GM18511 (cell line): Measurements from ENCODE around the gene CLASP2.

Experiments used
- ATAC-seq: cut with Tn5 transposase; IDR thresholded peaks from one replicate; pipeline ENCODE4 v1.9.1; 2021; ENCODE audit warnings: mild to moderate bottlenecking, moderate library complexity; ENCODE audit not compliant: unreplicated experiment

The CLASP2 gene

DNA sequence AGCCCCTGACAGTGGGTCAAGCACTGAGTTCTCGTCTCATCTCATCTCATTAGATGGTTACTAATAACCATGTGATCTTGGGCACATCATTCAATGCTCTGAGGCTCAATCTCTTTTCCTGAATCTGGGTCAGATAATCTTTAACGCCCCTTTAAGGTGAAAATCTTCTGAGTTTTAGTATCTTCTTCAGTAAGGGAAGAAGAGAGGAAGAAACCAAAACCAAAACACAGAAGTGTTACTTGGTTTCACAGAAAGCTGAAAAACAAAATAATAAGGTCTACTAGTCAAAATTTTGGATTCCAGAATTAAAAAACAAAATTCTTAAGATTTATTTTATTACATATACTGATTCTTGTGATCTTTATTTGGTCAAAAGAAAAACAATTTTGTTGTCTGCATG lies 78.2 kb downstream of the CLASP2 start:
- no peak for ATAC-seq

DNA sequence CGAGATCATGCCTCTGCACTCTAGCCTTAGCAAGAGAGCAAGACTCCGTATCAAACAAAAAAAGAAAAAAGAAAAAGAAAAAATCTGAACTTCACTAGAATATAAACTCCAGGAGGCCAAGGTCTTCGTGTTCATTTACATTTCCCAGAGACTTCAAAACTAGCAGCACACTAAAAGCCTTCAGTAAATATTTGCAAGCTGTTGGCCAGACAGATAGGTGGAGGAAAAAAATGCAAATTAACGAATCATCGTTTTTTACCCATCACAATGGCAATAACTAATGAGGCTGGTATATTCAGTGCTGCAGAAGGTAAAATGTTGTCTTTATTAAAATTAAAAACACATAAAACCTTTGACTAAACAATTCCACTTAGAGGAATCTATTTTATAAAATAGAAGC lies 80.6 kb downstream of the CLASP2 start:
- ATAC-seq: no peak

DNA sequence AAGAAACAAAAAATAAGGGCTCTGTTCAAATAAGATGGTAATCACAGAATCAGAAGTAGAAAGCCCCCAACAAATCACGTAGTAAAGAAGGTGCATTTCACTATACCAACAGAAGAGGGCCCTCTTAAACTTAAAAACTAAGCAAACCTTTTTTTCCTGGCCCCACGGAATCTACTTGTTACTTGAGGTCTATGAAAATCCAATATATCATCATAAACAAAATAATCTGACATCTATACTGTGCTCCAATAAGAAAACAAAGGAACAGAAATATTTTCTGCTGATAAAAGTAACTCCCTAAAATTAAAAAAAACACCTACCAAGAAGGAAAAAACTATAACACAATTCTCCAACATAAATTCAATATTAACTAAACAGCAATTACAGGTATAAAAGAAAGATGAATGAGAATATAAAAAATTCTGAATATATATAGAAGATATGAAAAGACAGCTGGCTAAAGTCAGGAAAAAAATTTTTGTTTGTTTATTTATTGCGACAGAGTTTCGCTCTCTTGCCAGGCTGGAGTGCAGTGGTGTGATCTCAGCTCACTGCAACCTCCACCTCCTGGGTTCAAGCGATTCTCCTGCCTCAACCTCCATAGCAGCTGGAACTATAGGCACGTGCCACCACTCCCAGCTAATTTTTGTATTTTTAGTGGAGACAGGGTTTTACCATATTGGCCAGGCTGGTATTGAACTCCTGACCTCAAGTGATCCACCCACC lies 81.8 kb downstream of the CLASP2 start:
- no peak for ATAC-seq

DNA sequence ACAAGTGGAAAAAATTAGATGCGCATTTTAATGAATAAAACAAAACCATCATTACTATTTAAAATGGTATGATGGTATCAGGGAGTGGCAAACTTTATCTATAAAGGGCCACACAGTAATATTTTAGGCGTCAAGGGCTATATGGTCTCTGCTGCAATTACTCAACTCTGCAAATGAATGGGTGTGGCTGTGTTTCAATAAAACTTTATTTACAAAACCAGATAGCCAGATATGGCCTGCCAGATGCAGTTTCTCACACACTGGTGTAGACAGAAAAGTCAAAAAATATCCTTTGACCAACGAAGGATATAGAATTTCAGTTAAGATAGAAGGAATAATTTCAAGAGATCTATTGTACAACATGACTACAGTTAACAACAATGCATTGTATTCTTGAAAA lies 83.8 kb downstream of the CLASP2 start:
- ATAC-seq: no peak

DNA sequence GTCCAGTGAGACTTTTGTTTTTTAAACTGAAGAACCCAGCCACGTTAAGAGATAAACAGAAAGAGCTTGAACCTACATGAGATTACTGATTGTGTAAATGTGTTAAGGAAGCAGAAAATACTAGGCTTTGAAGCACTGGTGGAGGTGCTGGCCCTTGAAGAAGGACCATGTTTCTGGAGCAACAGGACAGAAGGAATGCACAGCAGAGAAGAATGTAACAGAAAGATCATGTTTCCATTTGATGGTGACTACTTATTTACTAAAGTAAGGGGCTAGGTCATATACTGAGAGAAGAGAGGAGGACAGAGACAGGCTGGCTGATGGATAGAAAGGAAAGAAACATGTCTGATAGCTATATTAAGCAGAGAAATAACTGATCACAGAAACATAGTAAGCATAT lies 88.8 kb downstream of the CLASP2 start:
- ATAC-seq: no peak

DNA sequence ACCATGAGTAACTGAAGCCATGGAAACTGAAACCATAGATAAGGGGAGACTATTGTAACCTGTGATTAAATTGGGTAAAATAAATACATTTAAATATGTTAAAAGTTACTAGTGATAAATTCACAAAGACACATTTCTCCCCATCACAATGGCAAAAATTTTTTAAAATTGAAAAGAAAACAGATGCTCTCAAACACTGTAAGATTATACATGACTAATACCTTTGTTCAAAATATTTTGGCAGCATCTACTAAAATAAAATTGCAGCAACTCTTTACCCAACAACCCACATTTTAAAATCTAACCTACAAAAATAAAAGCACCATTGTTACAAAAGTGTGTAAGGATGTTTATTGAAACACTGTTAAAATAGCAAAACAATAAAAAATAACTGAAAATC lies 93.3 kb downstream of the CLASP2 start:
- ATAC-seq: no peak

DNA sequence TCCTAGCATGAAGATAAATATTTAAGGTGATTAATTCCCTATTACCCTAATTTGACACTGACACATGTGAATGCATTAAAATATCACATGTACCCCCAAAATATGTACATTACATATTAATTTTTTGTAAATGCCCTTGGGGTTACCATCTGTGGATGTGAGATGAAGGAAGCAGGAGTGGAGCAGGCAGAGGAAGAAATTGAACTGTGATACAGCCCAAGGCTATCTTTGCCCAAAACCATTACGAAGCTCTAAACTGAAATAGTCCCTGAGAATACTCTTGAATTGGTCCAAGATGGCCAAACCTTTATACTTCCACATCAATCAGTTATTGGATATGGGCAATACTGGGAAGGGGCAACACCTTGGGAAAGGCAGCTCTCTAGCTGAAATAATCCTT lies 105.0 kb downstream of the CLASP2 start:
- no peak for ATAC-seq

DNA sequence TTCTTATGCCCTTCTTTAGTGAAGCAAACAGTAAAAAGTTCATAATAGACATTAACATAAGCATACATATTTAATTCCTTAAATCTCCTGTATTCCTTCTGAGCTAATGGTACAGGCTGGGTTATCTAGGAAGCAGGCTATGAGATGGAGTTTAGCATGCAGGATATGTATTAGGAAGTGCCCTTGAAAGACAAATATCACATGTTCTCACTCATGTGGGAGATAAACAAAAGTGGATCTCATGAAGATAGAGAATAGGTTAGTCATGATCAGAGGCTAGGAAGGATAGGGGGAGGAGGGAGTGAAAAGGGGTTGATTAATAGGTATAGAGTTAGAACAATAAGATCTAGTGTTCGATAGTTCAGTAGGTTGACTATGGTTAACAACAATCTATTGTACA lies 105.4 kb downstream of the CLASP2 start:
- ATAC-seq: no peak

DNA sequence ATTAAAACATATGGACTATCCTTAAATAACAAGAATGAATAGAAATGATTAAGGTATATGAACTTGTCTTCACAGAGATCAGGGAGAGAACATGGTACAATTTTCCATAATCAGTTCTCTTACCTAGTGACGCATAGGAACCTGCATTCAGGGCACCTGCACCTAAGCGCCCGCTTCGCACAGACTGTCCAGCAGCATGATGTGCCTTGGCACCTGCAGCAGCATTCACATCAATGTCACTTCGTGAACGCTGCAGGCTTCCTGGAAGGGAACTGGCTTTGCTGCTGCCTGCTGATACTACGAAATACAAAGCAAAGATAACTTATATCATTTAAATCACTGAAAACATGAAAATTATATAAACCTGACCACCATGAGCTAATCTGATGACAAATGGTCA lies 115.2 kb downstream of the CLASP2 start:
- no peak for ATAC-seq

DNA sequence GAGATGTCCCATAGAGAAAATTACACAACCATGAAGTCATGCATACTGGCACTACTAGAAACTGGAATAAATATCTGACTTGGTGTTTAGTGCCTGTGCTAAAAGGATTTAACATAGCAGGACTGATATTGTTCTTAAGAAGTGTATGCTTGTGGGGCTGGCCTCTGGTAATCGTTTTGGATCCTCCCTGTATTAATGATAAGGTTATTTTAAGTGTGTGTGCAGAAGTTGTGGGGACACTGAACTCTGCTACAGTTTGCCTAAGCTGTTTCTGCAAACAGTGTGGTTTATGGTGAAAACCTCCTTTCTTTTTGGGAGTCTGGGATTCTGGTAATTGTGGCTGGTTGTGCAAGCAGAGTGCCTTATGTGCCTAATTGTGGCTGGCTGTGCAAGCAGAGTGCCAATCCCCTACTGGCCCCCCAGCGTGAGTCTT lies 120.8 kb downstream of the CLASP2 start:
- no peak for ATAC-seq

DNA sequence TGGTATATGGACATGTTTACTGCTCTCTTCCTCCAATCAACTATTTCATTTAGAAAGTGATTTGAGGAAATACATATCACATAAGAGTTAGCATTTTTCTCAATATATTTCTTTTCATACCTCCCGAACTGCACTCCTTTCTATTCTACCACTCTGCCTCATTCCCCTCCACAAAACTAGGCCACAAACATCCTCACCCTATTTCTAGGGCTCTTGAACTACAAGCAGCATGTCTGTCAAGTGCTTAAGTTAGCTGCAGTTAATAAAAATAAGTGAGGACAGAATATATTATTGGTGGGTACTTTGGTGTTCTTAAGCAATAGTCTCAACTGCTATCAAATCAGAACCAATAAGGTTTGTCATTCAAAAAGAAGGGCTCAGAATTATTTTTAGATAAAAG lies 125.1 kb downstream of the CLASP2 start:
- ATAC-seq: no peak

DNA sequence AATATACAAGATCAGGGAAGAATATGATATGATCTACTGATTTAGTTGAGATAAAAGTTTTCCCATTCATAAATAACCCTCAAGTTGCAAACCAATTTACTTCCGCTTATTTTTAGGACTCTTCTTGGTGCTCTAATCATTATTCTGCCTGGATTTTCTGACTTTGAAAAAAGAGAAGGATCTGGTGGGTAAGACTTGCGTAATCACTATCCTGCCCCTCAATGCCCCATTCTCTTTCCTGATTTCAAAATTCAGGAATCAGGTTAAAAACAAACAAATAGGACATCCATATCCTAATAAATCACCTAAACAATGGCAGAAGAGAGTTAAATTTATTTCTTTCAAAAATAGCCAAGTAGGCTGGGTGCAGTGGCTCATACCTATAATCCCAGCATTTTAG lies 127.5 kb downstream of the CLASP2 start:
- no peak for ATAC-seq

DNA sequence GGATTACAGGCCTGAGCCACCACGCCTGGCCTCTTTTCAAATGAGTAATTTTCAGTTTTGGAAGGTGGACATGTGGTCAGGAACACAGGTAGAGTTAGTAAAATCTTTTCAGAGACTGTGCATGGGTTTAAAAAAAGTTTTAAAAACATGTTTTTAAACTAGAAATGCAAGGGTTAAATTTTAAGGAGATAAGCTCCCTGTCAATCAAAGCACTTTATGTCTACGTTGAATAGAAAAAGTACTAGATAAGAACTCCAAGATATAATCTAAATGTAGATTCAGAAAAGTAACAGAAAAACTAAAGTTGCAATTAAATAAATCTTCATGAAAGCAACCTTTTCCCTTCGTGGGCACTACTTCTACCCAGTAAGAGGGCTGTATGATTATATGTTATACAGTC lies 131.7 kb downstream of the CLASP2 start:
- no peak for ATAC-seq

DNA sequence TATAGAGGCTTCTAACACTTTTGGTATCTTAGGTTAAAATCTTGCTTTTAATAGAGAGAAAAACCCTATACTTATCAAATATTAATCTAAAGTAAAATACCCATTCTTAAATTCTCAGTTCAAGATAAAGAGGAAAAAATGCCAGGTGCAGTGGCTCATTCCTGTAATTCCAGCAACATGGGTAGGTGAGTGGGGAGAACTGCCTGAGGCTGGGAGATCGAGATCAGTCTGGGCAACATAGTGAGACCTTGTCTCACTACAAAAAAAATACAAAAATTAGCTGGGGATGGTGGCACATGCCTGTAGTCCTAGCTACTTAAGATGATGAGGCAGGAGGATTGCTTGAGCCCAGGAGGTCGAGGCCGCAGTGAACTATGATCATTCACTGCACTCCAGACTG lies 135.8 kb downstream of the CLASP2 start:
- ATAC-seq: no peak

DNA sequence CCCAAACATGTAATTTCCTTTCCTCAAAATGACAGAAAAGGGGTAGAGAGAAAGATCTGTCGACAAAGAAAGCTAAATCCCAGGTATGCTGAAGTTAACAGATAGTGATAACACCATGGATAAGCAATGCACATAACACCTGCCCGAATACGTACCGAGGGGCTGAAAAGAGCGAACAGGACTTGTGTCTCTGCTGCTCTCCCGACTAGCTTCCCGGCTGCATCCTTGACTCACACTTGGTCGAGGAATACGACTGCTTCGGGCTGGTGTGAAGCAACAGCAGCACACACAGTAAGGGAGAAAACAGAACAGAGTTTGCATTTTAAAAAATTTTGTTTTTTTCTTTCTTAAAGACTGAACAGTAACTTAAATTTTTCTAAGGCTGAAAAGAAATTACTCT lies 136.4 kb downstream of the CLASP2 start:
- no peak for ATAC-seq

DNA sequence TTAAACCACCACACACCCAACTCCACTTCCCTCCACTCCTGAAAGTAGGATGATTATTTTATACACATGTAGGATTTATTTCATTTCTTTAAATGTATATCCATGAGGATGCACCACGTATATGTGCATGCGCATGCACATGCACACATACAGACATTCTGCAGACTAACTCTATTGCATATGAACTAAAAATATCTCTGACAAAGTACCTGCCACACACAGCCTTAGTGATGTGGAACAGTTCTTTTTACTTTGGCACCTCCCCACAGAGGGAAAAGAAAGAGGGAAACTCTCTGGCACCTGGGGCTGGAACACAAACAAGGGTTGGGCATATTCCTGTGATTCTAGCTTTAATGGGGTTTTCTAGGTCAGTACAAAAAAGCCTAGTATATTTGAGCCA lies 138.2 kb downstream of the CLASP2 start:
- no peak for ATAC-seq

DNA sequence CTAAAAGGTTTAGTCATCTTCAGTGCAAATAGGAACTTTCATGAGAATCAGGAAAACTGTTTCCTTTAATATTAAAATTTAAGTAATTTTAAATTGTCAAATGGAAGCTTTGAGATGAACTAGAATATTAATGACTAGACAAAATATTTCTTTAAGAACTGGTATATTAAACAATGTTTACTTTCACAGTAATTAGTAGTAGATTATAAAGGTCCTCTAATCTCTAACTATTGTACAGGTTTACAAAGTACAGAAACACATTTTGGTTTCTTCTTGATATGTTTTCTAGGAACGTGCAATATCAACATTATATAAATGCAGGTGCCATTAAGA lies 138.9 kb downstream of the CLASP2 start:
- ATAC-seq: no peak

DNA sequence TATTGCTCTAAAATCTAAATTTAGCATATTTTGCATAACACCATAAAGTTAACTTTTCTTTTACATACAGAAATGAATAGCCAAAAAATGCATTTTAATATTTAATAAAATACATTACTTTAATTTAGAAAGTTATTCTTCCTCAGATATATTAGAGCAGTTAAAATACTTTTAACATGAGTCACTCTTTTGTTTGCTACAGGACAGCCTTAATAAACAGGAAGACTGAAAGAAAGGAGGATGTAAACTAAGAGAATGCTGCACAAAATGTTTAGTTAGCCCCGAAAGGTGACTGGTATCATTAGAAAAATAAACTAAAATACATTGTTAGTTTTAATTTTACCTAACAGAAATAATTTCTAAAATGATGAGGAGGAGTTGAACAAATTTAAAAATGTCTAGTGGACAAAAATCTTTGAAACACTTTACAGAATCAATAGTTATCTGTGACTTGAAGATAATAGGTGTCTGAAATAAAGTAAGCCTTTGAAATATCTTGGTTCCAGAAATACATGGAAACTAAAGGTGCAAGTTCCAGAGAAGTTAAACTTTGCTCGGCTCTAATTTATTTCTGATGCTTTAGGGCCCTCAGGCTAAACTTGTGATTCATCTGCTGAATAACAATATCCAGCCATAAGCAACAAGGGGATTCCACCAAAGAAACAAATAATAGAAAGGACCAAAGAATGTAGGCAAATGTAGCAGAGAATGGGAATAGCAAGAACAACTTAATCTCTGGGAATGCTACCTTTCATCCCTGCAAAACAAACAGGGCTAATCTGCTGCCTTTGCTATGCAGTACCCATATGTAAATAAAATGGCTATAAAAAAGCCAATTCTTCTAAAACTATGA lies 139.5 kb downstream of the CLASP2 start:
- no peak for ATAC-seq

DNA sequence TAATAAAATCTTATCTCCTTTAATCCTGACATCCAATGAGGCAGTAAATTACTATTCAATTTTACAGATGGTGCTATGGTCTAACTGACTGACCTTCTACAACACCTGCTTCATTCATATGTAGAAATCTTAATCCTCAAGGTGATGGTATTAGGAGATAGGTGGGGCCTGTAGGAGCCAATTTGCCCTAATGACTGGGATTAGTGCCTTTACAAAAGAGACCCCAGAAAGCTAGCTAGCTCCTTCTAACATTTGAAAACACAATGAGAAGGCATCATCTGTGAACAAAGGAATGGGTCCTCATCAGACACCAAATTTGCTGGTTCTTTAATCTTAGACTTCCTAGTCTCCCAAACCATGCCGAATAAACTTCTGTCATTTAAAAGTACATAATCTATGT lies 140.5 kb downstream of the CLASP2 start:
- ATAC-seq: no peak

DNA sequence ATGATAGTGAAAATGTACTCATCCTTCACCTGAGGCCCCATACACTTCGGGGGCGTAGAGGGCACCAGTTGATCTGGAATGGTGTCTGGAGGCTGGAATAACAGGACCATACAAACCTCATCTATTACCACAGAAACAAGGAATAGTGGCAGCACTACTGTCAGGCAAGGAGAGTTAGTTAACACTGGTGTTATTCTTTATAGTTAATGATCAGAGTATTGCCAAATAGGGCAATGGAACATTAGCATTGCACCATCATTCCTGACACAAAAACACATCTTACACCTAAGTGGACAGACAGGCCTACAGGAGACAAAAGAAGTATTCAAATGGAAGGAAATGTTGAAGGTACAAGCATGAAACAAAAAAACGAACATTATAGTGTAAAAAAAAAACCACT lies 140.9 kb downstream of the CLASP2 start:
- ATAC-seq: no peak

DNA sequence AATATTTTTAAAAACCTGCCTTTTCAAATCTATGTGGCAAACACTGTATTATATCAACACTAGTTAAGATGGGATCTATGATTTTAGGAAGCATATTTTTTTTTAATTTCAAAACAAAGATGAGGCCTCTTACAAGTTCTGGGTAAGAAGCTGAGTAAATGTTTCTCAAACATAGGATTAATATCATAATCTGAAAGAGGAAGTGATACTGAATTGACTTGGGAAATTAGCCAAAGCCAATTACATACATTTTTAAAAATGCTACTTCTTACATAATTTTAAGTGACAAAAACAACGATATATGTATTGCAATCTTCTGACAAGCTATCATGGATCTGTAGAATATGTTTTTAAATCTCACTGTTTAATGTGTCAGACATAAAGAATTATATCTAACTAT lies 142.7 kb downstream of the CLASP2 start:
- no peak for ATAC-seq

DNA sequence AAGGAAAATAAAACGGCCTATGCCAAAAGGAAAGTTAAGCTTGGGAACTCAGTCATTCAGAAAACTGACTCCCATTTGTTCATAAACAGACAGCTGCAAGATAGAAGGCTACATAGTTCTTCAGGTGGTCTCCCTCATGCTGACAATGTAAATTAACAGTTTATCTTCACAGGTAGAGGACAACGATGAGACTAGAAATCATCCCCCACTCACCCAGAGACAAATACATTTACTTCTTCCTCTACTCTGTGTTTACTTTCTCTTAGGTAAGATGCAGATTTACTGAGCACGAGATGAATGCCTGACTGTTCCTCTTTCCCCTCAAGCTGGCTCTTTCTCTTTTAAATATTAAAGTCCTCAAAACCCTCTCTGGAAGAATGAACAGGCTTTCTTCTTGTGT lies 160.2 kb downstream of the CLASP2 start:
- no peak for ATAC-seq

DNA sequence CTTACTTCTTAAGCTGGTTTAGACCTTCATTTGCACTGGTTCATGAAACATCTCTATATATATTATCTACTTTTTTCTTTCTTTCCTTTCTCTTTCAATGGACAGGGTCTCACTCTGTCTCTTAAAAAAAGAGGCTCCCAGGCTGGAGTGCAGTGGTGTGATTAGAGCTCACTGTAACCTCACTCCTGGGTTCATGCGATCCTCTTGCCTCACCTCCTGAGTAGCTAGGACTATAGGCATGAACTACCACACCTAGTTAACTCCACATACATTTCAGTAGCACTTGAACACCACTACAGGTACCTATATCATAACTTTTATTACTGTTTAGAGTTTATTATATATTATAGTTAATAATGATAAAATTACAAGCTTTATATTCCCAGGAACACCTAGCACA lies 160.8 kb downstream of the CLASP2 start:
- ATAC-seq: no peak
